Posterior vena cava (tissue), 2 donors: ENCODE results near the gene CCR5AS.
"Not testable (repeated sequence)": the region's sequence is repeated elsewhere in the genome, so short reads cannot be mapped to it uniquely, and the experiment has no call there.

Experiments
- DNase-seq: peaks from one replicate; pipeline ENCODE4 v3.0.0-alpha.2; 2020; ENCODE audit warnings: low spot score
- intact Hi-C, 2 donors: fragments of 100-400 bp; cut with DNase I; formaldehyde crosslinking; loops; one replicate each; pipeline versions ENCODE4 v1.14.1 to v1.14.2; 2022 to 2023
- donor health status: DM: yes; HTN: yes; CAD: no.
- donor health status: DM: yes; HTN: yes; CAD: no.

The CCR5AS gene

DNA sequence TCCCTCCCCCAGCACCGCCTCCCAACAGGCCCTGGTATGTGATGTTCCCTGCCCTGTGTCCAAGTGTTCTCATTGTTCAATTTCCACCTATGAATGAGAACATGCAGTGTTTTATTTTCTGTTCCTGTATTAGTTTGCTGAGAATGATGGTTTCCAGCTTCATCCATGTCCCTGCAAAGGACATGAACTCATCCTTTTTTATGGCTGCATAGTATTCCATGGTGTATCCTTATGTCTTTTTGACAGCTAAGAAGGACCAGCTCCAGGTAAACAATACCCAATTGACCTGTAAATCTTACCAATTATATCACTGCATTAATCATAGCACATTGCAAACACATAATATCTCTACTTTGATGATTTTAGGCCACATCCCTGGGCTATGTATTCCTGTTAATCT, 24.0 kb upstream of the CCR5AS start:
- DNase-seq, intact Hi-C loops: not testable (repeated sequence)

DNA sequence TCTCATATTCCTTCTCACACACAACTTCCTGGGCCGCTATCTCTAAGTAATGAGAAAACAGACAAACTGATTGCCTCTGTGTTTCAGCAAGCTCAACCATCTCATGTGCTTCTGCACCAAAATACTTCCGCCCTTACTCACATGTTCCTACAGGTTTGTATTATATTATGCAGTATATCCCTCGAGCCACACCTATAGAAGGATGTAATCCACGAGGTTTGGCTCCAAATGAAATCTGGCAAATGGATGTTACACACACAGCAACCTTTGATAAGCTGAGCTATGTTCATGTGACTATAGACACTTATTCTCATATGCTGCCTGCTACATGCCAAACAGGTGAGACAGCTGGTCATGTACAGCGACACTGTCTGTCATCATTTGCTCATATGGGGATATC, 22.8 kb upstream of the CCR5AS start:
- DNase-seq = no peak
- intact Hi-C loops = no loop called here

DNA sequence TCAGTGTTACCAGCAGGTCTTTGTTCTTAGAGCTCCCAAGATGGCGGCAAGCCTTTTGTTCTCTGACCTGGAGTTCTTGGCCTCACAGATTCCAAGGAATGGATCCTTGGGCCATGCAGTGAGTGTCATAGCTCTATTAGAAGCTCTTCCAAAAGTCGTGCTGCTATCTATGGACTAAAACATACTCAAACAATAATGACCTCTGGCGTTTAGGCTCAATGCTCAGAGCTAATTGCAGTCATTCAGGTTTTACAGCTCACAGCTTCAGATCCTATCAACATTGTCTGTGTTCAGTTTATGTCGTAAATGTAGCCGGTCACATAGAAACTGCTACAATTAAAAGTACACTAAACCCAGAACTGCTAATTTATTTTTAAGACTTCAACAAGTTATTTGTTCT, 22.4 kb upstream of the CCR5AS start:
- DNase-seq = no peak
- intact Hi-C loops = no loop called here

DNA sequence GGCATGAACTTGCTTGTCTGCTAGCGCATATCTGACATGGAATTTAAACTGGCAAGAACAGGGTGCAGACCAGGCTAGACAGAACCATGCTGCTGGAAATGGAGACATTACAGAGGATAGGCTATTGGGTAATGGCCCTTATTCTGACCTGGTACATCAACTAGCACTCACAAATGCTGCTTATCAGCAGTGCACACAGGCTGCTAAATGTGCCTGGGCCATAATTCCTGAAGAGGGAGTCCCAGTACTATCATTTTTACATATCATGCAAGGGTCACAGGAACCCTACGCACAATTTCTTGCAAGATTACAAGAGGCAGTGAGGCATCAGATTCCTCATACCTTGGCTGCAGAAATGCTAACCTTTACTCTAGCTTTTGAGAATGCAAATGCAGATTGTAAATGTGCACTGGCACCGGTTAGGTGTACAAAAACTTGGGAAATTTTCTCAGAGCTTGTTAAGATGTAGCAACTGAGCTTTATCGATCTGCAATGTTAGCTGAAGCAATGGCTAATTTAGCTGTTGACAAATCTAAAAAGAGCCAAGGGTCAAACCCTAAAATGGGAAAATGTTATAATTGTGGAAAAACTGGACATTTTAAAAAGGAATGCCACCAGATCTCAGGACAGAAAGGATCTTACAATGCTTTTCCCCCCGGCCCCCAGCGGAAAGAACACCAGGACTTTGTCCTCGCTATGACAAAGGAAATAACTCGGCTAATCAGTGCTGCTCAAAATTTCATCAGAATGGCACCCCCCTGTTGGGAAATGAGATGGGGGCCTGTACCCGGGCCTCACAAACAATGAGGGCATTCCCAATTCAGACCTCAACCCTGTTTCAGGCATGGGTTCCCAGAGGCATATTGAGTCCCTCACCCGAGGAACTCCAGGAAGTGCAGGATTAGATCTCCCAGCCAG, 21.3 kb upstream of the CCR5AS start:
- no peak for DNase-seq
- intact Hi-C loops = no loop called here

DNA sequence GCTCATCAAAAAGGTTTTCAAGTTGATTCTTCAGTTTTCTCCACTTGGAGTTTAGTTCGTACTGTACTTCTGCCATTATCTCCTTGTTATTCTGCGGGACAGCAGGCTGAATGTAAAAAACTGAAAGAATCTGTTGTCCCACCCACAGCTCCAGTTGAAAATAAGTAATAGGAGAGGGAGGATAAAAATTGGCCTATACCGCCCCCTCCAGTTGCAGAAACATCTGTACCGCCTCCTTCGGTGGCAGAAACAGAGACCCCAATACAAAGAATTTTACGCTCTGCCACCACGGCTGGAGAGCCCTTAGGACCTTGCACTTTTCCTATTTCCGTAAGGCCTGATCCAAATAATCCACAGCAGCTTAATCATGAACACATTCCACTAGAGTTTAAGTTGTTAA, 20.5 kb upstream of the CCR5AS start:
- intact Hi-C loops, DNase-seq: not testable (repeated sequence)

DNA sequence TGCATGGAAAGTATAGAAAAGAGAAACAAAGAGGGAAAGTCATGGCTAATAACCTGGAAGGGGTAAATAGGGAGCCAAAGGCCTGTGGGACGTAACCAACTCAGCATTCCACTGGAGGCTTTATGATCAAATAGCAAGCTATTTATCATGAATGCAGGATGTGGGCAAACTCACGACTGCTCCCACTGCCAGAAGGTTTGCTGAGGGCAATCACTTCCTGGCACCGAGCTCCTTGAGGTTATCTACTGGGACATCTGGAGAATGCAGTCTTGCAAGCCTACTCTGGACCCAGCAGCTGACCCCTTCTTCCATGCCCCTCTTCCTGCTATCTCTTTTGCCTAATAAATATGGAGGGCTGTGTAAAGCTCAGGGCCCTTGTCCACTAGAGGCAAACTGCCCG, 19.6 kb upstream of the CCR5AS start:
- intact Hi-C loops, DNase-seq: not testable (repeated sequence)

DNA sequence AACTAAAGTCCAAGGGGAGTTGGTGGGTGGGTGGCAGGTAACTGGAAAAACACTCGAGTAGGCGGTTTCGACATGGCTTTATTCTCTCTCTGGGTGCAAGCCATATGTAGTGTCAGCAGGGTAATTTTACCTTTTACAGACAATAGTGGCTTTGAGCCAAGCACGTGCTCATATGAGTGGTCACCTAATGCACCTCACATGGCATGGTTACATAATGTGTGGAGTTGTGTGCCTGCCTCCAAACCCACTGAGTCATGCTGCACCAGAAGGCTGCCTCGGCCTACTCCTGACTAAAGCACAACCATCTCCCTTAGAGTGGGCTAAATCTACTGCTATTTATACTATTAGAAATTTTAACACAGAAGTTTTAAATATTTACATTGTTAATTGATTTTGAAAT, 16.7 kb upstream of the CCR5AS start:
- intact Hi-C loops = no loop called here
- no peak for DNase-seq

DNA sequence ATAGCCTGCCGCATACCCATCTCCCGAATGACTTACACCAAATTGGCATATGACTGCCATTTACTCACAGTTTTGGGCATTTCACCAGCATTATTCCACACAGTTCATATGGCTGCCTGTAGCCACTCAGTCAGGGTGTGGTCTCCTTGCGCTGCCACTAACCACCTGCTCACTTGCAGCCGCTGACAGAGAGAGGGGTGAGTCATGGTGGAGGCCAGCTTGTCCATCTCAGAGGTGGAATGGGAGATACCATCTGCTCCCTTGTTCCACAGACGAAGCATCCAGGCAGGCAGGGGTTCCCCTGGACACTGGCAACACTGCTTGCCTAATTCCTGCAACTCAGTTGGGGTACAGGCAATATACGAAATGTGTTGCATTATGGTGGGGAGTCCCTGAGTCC, 15.8 kb upstream of the CCR5AS start:
- intact Hi-C loops = no loop called here
- DNase-seq = no peak

DNA sequence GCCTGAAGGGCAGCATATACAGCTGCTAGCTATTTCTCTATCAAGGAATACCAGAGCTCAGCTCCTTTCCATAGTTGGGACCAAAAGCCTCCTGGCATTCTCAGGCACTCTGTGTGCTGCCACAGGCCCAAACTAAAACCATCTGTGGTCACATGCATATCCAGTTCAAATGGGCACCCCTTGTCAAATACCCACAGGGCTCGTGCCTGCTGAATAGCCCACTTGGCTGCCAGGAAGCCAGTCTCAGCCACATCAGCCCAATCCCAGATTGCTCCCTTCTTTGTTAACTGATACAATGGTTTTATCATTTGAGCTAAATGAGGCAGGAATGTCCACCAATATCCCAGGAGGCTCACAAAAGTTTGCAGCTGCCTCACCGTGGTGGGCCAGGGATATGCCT, 14.1 kb upstream of the CCR5AS start:
- intact Hi-C loops = no loop called here
- DNase-seq = no peak

DNA sequence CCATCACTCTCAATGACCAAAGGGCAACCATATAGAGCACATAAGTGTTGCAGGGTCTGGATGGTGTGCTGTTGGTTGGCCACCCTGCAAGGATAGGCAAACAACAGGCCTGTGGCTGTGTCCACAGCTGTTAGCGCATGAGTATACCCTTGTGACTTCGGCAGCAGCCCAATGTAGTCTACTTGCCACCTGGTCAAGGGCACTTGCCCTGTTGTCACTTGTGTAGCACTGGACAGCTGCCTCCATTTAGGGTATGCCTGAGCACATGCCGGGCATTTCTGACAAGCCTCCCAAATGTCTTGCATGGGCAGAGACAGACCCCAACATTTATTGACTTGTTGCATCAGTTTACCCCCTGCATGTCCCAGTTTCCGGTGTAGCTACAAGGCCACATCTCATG, 12.9 kb upstream of the CCR5AS start:
- DNase-seq = no peak
- intact Hi-C loops = no loop called here

DNA sequence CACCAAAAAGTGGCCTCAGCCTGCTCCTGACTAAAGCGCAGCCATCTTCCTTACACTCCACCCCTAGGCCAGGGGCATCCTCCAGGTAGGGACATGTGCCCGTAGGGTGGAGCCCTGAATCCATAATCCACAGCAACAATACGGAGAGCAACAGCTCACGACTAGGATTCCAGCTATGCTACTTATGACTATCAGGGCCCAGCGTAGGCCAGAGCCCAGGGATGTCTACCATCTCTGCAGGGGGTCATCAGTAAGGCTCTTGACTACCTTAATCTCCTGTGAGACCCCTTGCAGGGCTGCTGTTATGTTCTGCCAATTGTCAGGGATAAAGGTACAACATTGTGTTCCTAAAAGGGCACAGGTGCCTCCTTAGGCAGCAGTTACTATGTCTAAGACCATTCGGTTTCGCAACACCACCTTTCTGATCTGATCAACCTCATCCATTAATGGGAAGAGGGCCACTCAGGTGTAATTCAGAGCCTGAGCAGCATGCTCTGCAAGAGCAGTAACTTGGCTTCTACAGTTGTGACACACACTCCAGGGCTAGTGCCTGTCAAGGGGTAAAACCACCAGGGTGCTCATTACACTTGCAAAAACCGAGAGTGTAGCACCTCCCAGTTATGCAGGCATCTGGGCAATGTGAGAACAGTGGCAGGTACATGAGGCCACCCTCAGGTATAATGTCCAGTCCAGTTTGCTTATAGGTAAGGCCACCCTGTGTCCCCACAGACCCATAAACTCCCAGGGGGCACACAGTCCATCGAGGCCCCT, 11.2 kb upstream of the CCR5AS start:
- intact Hi-C loops = no loop called here

DNA sequence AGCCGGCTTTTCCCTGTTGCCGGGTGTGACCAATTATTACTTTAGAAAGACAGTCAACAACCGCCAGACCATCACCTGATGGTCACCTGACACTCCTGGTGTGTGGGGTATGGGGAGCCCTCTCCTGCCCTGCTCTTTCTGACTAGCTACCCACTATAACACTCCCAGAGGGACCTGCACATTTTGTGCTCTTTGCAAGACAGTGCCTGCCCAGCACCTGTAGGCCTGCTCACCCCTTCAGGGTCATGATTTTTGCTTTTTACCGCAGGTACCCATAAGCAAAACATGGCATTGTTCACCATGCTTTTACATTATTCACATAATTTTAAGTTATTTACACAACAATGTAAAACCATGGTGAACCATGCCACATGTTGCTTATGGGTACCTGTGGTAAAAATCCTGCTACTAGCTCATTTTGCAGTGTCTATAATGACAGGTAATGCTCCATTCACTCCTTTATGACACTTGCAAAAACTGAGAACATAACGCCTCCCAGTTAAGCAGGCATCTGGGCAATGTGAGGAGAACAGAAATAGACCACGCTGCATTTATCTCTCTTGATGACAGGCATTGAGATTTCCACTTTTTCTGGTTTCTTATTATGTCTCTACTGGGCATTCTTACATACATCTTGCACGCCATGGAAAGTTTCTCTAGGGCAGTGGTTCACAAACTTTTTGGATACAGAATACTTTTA, 10.1 kb upstream of the CCR5AS start:
- intact Hi-C loops = no loop called here
- DNase-seq = no peak

More for the DNA sequence above, 11.2 kb upstream of the CCR5AS start:
- no peak for DNase-seq

DNA sequence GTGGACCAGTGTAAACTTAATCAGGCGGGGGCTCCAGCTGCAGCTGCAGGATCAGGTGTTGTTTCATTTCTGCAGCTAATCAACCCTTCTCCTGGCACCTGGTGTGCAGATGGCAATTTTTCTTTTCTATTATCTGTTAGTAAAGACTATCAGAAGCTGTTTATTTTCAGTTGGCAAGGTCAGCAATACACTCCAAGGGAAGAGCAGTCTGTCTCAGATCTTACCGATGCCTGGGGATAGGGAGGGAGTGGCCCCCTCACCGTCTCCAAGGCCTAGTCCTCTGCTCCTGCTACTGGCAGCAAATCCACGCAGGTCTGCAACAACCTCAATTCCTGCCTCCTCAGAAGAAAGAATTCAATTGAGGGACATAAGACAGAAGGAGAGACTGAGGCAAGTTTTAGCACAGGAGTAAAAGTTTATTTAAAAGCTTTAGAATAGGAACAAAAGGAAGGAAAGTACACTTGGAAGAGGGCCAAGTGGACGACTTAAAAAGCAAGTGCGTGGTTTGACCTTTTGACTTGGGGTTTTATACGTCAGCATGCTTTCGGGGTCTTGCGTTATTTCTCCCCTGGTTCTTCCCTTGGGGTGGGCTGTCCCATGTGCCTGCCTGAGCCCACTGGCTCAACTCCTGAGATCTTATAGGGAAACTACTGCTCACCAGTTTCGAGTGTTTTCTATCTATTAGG, 9.4 kb upstream of the CCR5AS start:
- no peak for DNase-seq
- intact Hi-C loops = no loop called here

DNA sequence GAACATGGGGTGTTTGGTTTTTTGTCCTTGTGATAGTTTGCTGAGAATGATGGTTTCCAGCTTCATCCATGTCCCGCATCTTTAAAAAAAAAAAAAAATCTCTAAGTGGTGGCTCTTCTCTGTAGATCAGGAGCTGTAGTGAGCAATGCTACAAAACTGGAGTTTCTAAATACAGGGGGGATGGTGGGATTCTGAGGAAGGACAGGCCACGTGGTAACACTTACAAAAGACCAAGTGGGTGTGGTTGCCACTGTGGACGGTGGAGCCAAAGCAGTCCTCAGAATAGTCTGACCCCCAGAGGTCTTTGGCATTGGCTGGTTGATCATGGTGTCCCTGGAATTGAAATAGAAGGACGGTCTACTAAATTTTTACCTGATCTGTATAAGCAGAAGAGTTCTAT, 7.9 kb upstream of the CCR5AS start:
- intact Hi-C loops = no loop called here
- DNase-seq = no peak

DNA sequence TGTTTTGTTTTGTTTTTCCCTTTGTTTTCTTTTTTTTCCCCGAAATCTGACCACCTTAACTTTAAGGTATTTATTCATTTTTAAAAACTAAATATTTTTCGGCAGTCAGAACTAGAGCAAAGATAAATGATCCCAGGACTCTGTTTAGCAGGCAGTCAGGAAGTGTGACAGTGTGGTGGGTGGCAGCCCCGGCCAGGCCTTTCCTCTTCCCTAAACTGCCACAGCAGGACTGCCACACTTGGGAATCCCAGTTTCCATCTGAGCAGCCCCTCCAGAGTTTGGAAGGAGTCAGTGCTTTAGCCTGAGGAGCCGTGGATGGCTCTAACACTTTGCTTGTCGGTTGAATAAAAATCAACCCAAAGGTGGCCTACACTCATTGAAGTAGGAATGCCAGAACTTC, 7.1 kb upstream of the CCR5AS start:
- intact Hi-C loops = no loop called here
- DNase-seq = no peak

DNA sequence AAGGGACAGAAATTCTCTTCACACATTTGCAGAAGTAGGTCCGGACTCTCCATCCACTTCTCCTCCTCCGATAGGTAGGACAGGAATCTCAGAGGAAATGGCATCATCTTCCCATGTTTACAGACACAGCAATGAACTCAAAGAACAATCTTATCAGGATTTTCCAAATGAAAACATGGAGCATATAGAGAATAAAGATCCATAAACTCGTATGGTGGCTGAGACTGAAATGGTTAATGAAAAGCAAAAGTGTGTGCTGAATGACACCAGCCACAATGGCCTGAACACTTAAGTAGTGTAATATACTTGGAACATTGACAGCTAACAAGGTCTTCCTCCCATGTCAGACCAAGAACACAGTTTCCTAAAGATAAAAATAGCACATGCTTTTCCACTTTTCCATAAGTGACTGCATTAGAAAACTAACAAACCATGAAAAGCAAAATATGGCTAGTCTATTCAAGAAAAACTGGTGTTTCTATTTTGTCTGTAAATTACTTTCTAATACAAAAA, 6.0 kb upstream of the CCR5AS start:
- no peak for DNase-seq
- intact Hi-C loops = no loop called here

DNA sequence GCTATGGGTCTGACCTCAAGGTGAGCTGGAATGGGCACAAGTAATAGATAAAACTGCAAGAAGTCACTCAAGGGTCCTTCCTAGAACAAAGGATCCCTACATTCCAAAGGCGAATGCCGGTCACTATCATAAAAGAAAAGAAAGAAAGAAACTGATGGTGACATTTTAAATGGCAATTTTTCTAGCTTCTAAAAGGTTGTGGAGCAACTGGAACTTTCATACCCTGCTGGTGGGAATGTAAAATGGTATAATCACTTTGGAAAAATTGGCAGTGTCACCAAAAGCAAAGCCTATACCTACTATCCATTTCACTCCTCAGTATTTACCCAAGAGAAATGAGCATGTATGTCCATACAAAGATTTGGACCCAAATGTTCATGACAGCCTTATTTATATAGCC, 4.4 kb upstream of the CCR5AS start:
- no peak for DNase-seq
- intact Hi-C loops = no loop called here

DNA sequence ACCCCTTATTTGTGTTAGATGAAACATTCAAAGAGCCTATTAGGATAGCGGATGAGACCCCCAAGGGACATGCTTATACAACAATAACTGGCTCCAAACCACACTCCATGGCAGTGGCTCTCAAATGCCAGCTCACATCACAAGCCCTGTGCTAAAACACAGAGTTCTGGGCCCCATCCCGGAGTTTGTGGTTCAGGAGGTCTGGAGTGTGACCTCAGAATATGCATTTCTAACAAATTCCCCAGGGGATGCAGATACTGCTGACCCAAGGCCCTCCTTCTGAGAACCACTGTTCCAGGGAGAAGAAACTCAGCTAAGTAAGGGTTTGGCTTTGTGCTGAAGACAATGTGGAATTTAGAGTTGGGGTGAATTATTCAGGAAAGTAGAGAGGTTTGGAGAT, 3.8 kb upstream of the CCR5AS start:
- DNase-seq = no peak
- intact Hi-C loops = no loop called here

DNA sequence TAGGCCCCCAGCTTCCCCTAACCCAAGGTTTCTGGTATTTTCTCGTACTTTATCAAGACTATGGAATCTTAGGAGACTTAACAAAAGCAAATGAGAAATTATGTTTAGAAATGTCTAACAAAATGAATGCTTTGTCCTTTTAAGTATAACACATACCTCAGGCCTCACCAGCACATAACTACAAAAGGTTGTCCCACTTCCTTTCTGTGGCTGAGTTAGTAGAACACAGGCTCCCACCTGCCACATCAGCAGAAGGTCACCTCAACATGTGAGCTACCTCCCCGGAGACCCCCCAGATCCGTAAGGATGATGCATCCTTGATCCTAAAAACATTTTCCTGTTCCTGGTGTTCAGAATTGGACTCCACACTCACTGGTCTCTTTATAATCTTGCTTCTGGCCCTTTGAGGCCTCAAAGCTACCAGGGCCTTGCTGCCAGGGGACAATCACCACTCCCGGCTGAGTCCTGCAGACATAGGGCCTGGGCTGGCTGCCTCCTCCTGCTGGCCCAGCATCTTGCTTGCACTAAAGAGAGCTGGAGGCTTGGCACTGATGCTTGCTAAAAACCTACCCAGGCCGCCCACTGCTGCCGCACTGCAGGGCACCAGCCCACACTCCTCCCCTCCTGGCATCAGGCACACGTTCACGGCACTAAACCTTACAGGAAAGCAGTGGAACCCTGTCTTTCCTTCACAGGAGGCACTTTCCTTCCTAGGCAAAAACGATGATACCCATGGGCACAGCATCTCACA, 3.0 kb upstream of the CCR5AS start:
- no peak for DNase-seq
- intact Hi-C loops = no loop called here
